LNCAP (cell line): ENCODE measurements around the gene TOGARAM2.

Experiments used
- TF ChIP-seq, protein P1 (sequence below): fragments of 450-650 bp; IDR thresholded peaks from 2 replicates; pipeline ENCODE4 v1.5.1; 2017; ENCODE audit warnings: mild to moderate bottlenecking

TOGARAM2 gene

DNA sequence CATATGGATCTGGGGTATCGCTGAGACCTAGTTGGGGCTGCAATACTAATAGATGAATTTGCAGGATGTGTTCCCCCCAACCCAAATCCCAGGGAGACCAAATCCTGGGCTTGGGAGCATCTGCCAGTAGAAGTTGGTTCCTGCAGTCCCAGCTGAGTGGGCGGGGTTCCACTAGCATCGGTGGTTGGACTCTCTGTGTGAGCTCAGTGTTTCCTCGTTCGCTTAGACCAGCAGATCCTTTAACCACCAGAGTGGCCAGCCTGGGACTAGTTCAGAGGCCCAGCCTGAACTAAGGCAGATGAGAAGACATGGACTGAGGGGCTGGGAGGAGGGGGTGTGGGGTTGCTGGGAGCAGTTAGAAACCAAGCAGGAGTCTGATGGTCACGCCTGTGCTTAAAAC lies 52.6 kb downstream of the TOGARAM2 start:
- TF ChIP-seq, protein P1, sequence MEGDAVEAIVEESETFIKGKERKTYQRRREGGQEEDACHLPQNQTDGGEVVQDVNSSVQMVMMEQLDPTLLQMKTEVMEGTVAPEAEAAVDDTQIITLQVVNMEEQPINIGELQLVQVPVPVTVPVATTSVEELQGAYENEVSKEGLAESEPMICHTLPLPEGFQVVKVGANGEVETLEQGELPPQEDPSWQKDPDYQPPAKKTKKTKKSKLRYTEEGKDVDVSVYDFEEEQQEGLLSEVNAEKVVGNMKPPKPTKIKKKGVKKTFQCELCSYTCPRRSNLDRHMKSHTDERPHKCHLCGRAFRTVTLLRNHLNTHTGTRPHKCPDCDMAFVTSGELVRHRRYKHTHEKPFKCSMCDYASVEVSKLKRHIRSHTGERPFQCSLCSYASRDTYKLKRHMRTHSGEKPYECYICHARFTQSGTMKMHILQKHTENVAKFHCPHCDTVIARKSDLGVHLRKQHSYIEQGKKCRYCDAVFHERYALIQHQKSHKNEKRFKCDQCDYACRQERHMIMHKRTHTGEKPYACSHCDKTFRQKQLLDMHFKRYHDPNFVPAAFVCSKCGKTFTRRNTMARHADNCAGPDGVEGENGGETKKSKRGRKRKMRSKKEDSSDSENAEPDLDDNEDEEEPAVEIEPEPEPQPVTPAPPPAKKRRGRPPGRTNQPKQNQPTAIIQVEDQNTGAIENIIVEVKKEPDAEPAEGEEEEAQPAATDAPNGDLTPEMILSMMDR, result no peak

DNA sequence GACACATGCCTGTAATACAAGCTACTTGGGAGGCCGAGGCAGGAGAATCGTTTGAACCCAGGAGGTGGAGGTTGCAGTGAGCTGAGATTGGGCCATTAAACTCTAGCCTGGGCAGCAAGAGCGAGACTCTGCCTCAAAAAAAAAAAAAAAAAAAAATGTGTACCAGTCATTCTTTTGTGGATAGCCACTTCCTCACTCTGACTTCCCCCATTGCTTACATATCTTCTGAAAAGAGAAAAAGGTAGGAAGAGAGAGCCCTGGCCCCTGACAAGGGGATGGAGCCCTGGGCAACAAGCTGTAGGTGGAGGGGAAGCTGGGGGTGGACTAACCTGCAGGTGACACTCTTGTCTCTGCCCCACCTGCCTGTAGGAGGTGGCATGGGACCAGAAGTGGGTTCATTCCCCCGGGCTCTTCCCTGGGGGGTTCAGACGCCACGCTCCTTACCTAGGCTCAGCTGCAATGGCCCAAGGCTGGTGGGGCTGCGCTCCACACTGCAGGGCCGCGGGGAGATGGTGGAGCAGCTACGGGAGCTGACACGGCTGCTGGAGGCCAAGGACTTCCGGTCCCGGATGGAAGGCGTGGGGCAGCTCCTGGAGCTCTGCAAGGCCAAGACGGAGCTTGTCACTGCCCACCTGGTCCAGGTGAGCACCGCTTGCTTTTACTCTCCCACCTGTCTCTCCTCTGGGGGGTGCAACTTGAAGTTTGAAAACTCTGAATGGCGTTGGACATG lies 54.1 kb downstream of the TOGARAM2 start:
- TF ChIP-seq, protein P1, result no peak

DNA sequence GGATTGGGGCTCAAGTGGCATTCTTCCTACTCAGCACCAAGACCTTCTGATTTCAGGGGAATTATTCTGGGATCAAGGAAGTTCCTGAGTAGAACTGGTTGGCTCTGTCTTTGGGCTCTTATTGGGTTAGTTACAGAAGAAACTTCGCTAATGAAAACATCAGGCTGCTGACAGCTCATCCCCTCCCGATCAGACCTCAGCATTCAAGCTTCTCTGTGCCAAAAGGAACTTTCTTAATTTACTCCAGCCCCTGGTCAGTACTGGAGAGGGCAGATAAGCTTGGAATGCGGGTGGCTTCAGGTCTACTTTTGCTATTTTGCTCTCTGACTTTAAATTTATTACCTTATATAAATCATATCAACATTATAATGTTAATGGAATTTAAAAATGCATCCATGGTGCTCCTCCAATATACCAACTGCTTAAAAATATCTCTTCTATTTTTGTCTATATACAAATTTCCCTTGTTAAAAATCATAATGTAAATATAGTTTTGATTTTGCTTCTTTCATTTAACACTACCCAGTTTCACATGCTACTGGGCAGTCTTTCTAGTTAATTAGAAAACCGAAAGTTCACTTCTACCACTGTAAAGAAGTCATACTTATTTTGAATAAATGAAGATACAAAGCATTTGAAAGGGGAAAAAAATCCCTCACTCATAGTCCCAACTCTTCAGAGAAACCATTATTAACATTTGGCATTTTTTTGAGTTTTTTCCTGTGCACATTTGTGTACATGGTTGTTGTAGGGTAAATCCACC lies 58.8 kb downstream of the TOGARAM2 start:
- TF ChIP-seq, protein P1, result no peak

DNA sequence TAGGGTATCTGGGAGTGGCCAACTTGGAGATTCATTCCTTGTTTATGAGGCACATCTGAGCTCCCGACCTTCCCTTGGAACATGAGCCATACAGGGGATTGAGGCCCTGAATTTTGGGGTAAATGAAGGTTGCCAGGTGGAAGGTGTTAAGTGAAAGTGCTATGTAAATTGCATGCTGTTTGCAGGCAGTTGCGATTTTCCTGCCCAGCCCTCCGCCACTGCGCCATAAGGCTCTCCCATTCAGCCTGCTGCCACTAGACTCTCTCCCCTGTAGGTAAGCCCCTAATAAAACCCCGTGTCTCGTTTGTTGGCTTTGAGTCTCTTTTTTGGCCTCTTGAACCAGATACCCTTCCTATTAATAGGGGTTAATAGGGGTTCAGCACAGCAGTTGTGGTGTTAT lies 59.5 kb downstream of the TOGARAM2 start:
- TF ChIP-seq, protein P1, result no peak

DNA sequence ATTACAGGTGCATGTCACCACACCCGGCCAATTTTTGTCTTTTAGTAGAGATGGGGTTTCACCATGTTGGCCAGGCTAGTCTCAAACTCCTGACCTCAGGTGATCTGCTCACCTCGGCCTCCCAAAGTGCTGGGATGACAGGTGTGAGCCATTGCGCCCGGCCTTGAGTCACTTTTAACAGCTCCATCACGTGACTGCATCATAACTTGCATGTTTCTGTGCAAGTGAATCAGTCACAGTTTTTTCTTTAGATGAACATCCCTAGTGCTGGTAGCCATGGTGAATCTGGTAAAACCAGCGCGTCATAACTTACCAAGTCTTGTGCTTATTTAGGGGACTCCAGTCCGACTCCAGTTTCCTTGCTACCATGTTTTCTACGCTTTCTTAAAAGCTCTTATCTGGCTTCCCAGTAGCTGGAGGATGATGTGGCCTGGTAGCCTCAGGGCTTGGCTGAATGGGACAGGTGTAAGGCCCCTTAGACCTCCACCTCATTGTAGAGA lies 60.1 kb downstream of the TOGARAM2 start:
- TF ChIP-seq, protein P1, result no peak

DNA sequence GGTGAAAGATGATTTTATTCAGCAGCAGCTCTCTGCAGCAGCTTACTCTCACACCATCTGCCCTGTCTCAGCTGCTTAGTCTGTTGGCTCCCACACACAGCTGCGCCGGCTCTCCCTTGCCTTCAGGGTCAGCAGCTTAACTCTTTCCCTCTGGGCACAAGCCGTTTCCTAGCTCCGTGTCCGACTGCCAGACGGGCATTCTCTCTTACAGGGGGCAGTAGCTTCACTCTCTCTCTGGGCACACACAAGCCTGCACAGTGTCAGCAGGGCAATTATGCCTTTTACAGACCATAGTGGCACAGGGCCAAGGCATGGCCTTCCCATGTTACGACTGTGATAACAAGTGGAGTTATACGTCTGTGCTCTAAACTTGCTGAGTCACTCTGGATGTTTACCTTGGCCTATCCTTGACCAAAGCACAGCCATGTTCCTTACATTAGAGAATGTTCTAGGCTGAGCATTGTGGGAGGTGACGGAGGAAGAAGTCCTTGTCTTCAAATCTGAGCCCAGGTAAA lies 61.5 kb downstream of the TOGARAM2 start:
- TF ChIP-seq, protein P1, result no peak

DNA sequence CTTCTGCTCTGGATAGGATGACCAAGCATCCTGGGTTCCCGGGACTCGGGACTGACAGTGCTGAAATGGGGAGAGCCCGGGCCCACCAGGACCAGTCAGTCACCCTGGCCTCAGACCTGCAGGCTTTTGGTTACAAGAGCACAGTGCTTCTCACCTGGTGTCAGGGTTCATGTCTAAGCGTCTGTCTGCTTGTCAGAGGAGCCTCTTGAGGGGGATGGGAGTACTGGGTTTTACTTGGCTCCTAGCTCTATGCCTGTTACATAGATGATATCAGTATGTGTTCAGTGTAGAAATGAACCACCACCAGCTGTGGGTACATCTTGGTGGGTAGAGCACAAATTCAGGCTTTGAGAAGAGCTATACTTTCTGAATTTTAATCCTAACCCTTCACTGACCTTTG lies 63.4 kb downstream of the TOGARAM2 start:
- TF ChIP-seq, protein P1, result no peak
